Ishikawa (cell line): ENCODE data around the gene PIGW.

Source experiments
- CEBPB ChIP-seq: IDR thresholded peaks from 2 replicates; pipeline ENCODE4 v1.6.1; 2012
- CREB1 ChIP-seq: IDR thresholded peaks from 2 replicates; pipeline ENCODE4 v1.6.1; 2012; ENCODE audit warnings: low read depth
- EGR1 ChIP-seq: IDR thresholded peaks from 2 replicates; pipeline ENCODE4 v1.6.1; 2012
- EP300 ChIP-seq: IDR thresholded peaks from 2 replicates; pipeline ENCODE4 v1.6.1; 2012; ENCODE audit warnings: borderline replicate concordance
- FOXM1 ChIP-seq: IDR thresholded peaks from 2 replicates; pipeline ENCODE4 v1.6.1; 2012; ENCODE audit warnings: low read depth, borderline replicate concordance
- NFIC ChIP-seq: IDR thresholded peaks from 2 replicates; pipeline ENCODE4 v1.6.1; 2012
- RAD21 ChIP-seq: IDR thresholded peaks from 2 replicates; pipeline ENCODE4 v1.6.1; 2012; ENCODE audit warnings: low read depth
- TAF1 ChIP-seq: IDR thresholded peaks from 2 replicates; pipeline ENCODE4 v1.6.1; 2012; ENCODE audit warnings: low read depth, mild to moderate bottlenecking
- TCF12 ChIP-seq: IDR thresholded peaks from 2 replicates; pipeline ENCODE4 v1.6.1; 2012; ENCODE audit warnings: low read depth
- TEAD4 ChIP-seq: IDR thresholded peaks from 2 replicates; pipeline ENCODE4 v1.6.1; 2012
- YY1 ChIP-seq: IDR thresholded peaks from 2 replicates; pipeline ENCODE4 v1.6.1; 2012; ENCODE audit warnings: low read depth
- ZBTB7A ChIP-seq: IDR thresholded peaks from 2 replicates; pipeline ENCODE4 v1.6.1; 2012; ENCODE audit warnings: low read depth
- TF ChIP-seq, protein P1 (sequence below): IDR thresholded peaks from 2 replicates; pipeline ENCODE4 v1.6.1; 2012; ENCODE audit warnings: low read depth, mild to moderate bottlenecking
- TF ChIP-seq, protein P2 (sequence below): IDR thresholded peaks from 2 replicates; pipeline ENCODE4 v1.6.1; 2012
- TF ChIP-seq, protein P3 (sequence below): IDR thresholded peaks from 2 replicates; pipeline ENCODE4 v1.6.1; 2012

PIGW gene

DNA sequence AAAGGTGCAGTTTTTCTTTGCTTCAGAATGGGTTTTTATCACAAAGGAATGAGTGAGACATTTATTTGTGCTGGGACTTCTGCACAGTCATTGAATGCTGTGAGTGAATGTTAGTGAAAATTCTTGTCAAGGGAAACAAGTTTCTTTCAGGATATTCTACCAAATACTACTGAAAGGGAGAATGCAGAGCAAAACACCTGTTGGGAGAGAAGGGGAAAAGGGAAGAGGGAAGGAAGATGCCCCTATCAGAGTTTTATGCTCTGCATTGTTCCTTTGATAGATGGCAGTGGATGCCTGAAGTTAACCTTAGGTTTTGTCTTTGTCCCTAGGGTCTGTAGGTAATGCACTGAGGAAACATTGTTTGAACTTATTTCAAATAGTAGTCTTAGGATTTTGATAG lies 13.0 kb downstream of the PIGW start:
- TF ChIP-seq, protein P1, sequence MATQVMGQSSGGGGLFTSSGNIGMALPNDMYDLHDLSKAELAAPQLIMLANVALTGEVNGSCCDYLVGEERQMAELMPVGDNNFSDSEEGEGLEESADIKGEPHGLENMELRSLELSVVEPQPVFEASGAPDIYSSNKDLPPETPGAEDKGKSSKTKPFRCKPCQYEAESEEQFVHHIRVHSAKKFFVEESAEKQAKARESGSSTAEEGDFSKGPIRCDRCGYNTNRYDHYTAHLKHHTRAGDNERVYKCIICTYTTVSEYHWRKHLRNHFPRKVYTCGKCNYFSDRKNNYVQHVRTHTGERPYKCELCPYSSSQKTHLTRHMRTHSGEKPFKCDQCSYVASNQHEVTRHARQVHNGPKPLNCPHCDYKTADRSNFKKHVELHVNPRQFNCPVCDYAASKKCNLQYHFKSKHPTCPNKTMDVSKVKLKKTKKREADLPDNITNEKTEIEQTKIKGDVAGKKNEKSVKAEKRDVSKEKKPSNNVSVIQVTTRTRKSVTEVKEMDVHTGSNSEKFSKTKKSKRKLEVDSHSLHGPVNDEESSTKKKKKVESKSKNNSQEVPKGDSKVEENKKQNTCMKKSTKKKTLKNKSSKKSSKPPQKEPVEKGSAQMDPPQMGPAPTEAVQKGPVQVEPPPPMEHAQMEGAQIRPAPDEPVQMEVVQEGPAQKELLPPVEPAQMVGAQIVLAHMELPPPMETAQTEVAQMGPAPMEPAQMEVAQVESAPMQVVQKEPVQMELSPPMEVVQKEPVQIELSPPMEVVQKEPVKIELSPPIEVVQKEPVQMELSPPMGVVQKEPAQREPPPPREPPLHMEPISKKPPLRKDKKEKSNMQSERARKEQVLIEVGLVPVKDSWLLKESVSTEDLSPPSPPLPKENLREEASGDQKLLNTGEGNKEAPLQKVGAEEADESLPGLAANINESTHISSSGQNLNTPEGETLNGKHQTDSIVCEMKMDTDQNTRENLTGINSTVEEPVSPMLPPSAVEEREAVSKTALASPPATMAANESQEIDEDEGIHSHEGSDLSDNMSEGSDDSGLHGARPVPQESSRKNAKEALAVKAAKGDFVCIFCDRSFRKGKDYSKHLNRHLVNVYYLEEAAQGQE: no peak
- TF ChIP-seq EGR1 (no peak), YY1 (no peak), EP300 (no peak), RAD21 (no peak), ZBTB7A (no peak), FOXM1 (no peak), CREB1 (no peak), CEBPB (no peak), TCF12 (no peak), NFIC (no peak), TEAD4 (no peak), TAF1 (no peak)
- TF ChIP-seq, protein P2, sequence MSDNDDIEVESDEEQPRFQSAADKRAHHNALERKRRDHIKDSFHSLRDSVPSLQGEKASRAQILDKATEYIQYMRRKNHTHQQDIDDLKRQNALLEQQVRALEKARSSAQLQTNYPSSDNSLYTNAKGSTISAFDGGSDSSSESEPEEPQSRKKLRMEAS: no peak
- TF ChIP-seq, protein P3, sequence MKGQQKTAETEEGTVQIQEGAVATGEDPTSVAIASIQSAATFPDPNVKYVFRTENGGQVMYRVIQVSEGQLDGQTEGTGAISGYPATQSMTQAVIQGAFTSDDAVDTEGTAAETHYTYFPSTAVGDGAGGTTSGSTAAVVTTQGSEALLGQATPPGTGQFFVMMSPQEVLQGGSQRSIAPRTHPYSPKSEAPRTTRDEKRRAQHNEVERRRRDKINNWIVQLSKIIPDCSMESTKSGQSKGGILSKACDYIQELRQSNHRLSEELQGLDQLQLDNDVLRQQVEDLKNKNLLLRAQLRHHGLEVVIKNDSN: no peak

DNA sequence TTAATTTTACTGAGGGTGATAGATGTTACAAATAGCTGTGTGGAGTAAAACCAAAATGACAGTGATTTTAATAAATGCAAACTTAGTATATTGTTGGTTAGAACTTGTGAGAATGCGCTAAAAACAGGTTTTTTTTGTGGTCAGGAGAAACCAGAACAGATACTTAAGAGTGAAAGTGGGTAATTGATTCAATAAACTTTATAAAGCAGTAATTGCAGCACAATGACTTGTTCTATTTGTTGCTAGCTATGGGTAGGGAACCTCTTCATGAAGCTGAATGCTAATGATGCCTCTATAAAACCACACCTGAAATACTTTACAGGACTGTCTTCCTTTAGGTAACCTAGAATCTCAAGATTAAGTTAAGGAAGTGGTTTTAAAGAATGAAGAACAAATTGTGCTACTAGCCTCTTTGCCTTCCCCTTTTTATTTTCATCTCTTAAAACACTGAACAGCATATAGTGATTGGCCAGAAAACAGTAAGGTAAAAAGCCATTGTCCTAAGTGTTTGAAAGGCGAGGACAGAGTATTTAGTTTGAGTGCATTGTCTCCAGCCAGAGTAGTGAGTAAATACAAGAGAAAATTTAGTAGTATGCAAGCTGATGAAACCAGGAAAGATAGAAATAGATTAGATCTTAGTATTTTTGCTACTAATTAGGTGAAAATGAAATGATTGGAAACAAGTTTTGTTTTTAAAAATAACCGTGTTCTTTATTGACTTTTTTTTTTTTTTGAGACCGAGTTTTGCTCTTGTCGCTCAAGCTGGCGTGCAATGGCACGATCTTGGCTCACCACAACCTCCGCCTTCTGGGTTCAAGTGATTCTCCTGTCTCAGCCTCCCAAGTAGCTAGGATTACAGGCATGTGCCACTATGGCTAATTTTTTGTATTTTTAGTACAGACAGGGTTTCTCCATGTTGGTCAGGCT lies 16.0 kb downstream of the PIGW start:
- TF ChIP-seq CREB1: no peak
- TF ChIP-seq YY1: no peak
- no peak for TF ChIP-seq TAF1
- TF ChIP-seq EP300: no peak
- TF ChIP-seq NFIC: no peak
- TF ChIP-seq RAD21: no peak
- TF ChIP-seq, protein P2: no peak
- no peak for TF ChIP-seq TEAD4
- TF ChIP-seq FOXM1: no peak
- TF ChIP-seq TCF12: no peak
- TF ChIP-seq, protein P3: no peak
- TF ChIP-seq ZBTB7A: no peak
- TF ChIP-seq, protein P1: no peak
- TF ChIP-seq CEBPB: no peak
- no peak for TF ChIP-seq EGR1

GRCh38 chr17:36553459-36553858 lies 18.7 kb downstream of the PIGW start:
- TF ChIP-seq ZBTB7A: no peak
- no peak for TF ChIP-seq CEBPB
- TF ChIP-seq, protein P3: no peak
- TF ChIP-seq EP300: no peak
- TF ChIP-seq YY1: no peak
- TF ChIP-seq TAF1: no peak
- TF ChIP-seq FOXM1: no peak
- TF ChIP-seq, protein P1: no peak
- no peak for TF ChIP-seq TEAD4
- TF ChIP-seq, protein P2: no peak
- no peak for TF ChIP-seq CREB1
- no peak for TF ChIP-seq TCF12
- TF ChIP-seq NFIC: no peak
